Upper lobe of left lung (tissue), 4 donors: ENCODE measurements around the gene RPS27.

Experiments used
- POLR2AphosphoS5 ChIP-seq, 2 donors: sonication (generic); formaldehyde crosslinking; IDR thresholded peaks; one replicate each; pipeline ENCODE4 v1.5.1; 2017; ENCODE audit warnings: antibody characterized with exemption in 2 of 2
- TF ChIP-seq, protein P1 (sequence below), 6 experiments: fragments of 450-650 bp in 4 of 6; fragments of 200-600 bp in 2 of 6; sonication (generic) in 2 of 6; IDR thresholded peaks; one replicate each; pipeline ENCODE4 v1.5.1; 2016 to 2019; ENCODE audit warnings: antibody characterized with exemption in 6 of 6

DNA sequence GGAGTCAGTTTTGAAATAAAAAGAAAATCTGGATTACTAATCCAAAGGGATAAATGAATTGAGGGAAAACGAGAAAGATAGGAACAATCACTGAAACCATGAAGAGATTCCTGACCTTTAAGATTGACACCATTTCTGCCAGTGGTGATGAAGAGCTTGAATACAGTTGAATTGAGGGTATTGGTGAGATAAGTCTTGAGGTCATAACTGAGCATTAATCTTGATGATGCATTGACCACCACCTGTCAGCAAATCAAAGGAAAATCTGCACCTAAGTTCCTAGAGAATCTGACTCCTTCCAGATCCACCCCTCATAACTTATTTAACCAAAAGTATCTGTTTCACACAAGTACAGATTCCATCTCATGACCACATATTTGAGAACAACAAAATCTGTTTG, 21.6 kb downstream of the RPS27 start:
- no peak for TF ChIP-seq POLR2AphosphoS5 (IDR thresholded peaks at IDR 0.05)
- TF ChIP-seq, protein P1, sequence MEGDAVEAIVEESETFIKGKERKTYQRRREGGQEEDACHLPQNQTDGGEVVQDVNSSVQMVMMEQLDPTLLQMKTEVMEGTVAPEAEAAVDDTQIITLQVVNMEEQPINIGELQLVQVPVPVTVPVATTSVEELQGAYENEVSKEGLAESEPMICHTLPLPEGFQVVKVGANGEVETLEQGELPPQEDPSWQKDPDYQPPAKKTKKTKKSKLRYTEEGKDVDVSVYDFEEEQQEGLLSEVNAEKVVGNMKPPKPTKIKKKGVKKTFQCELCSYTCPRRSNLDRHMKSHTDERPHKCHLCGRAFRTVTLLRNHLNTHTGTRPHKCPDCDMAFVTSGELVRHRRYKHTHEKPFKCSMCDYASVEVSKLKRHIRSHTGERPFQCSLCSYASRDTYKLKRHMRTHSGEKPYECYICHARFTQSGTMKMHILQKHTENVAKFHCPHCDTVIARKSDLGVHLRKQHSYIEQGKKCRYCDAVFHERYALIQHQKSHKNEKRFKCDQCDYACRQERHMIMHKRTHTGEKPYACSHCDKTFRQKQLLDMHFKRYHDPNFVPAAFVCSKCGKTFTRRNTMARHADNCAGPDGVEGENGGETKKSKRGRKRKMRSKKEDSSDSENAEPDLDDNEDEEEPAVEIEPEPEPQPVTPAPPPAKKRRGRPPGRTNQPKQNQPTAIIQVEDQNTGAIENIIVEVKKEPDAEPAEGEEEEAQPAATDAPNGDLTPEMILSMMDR (IDR thresholded peaks at IDR 0.05), result no peak
